CD4-positive, alpha-beta T cell treated with Interleukin-6 for 4 hours (primary cell): ENCODE results near the gene PDZRN3.
"Not testable (repeated sequence)": the region's sequence is repeated elsewhere in the genome, so short reads cannot be mapped to it uniquely, and the experiment has no call there.

Experiments used
- DNase-seq: peaks from one replicate; pipeline ENCODE4 v3.0.0-alpha.2; 2020; ENCODE audit warnings: mixed read lengths

PDZRN3 gene

DNA sequence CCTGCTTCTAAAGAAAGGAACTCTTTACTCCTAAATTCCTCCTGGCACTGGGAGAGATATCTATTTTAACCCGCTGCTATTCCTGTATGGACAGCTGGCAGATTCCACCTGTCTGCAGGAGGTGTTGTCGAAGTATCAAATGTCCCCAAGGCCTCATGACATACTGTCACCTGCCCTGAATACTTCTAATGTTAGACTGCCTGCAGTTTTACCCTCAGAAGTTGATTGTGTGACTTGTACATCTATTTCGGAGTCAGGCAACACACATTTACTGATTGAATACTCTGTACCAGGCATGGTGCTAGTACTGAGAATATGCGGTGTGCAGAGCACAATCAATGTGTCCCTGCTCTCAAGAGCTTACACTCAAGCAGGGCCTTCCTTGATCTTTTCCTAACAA is 38.6 kb downstream of the PDZRN3 start:
- no peak for DNase-seq

DNA sequence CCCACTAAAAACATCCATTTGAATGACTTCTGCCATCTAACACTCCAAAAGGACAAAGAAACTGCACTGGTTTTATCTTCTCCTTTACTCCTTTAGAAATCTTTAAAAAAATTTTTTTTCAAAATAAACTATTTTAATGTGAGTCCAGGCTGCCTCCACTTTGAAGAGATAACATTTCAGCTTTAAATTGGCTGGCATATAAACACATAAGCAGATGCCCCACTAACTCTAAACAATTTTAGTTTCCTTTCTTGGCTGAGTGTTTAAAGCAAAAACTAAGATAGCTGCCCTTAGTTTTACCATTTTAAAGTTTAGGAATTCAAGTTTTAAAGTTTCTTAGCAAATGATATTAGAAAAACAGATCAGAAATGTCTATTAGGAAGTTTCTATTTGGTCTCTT is 39.9 kb downstream of the PDZRN3 start:
- no peak for DNase-seq

DNA sequence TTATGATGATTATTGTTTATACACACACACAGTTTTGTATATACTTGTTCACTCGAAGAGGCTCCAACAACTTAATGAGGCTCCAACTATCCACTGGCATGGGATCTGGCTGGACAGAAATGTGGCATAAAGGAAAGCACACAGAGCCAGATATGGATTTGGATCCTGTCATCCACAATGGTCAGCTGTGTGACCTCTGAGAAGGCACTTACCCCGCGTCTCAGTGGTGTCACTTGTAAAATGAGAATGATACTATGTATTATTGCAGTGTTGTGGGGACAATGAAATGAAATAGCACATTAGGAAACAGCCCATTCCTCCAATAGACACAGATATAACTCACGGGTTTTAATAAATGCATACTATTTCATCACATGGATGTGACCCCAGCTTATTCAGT is 42.2 kb downstream of the PDZRN3 start:
- no peak for DNase-seq

DNA sequence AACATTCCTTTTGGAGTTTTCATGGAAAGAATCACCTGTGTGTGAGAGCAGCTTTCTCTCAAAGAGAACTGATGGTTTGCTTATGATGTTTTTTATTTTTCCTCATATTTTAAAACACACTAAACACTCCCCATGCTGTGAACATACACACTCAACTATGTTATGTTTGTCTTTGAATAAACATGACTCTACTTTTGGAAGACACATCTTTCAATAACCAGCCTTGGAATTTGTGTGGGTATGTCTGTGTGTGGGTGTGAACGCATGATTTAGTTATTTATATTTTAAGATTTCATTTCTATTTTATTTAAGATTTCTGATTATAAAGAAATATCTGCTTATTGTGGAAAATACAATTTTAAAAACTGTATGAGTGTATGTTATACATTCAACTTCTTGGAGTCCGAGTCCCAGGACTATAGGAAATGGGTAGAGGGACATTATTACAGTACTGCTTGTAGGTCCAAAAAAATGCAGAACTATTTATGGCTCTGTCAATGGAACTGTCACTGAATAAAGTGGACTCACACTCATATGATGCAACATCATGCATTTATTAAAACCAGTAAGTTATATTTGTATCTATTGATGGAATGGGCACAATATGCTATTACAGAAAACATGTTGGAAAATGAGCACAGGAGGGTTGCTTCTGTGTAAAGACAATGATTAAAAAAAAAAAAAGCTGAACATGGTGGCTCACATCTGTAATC is 43.5 kb downstream of the PDZRN3 start:
- no peak for DNase-seq

DNA sequence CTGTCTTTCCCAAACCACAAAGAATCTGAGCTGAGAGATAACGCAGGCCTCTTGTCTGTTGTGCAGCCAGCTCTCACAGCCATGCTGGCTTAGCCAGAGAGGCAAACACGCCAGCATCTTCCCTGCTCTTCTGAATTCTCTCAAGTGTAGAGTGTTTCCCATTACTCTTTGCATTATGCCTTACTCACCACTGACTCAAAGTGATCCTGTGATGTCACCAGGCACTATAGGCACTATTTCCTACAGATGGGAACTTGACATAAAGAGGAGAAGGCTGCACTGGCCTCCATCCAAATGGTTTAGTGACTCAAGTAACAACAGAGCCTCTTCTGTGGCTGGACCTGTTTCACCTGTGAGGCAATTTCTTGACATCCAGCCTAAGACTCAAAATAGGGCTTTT is 44.4 kb downstream of the PDZRN3 start:
- no peak for DNase-seq

DNA sequence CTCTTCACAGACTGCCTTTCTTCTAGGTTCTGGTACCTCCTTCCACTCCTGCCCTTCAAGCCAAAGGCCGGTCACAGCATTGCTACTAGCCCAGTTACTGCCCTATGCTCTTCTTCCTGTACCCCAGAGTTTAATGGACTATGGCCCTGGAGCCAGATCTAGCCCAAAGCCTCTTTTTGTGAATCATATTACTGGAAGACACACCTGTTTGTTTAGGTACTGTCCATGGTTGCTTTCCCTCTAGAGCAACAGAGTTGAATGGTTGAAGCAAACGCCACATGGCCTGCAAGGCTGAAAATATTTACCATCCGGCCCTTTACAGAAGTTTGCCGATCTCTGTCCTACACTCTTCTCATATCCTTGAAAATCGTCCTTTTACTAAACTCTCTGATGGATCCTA is 47.0 kb downstream of the PDZRN3 start:
- DNase-seq = no peak

DNA sequence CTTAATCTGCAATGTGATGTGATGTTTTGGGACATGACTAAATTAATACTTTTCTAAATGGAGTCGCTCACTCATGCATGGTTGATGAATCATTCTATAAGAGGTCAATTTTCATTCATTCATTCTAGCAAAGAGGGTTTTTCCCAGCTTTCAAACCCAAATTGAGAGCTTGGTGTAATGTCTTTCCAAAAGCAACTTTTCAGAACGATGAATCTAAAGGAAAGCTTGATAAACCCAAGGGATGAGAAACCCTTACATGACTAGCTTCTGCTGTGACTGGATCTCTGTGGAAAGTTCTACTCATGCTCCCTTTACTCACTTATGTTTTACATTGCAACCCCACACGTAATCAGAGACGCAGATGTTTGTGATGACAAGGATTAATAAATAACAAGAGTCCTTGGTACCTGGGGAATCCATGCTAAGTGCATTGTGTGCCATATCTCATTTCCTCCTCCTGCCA is 47.7 kb downstream of the PDZRN3 start:
- DNase-seq = no peak

DNA sequence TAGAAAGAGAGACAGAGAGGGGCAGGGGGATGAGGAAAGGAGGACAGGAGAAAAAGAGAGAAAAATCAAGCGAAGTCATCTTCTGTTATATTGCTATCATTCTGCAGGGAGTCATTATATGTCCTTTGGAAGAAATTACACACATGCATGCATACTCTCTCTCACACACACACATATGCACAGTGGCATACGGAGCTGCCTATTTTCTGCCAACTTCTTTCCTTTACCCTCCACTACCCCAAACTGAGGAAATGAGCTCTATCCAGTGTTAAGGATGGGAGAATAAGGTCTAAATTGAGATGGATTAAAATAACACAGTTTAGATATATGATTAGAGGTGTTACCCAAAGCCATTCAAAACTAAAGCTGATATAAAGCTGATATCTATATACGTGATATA is 48.8 kb downstream of the PDZRN3 start:
- DNase-seq = no peak

DNA sequence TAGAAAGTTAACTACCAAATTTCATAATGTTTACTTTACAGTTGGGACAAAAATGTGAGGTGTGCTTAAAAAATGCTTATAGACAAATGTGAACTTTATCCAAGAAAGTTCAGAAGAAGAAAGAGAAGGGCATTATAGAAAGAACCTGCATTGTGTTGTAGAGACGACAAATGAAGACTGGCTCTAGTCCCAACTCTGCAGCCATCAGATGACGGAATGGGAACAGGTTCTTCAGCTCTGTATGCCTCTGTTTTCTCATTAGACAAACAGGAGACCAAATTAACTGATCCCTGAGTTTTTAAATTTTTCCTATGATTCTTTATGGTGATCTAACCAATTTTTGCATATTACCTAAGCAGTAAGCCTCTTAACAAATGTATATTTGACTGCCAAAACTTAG is 49.2 kb downstream of the PDZRN3 start:
- DNase-seq = no peak

DNA sequence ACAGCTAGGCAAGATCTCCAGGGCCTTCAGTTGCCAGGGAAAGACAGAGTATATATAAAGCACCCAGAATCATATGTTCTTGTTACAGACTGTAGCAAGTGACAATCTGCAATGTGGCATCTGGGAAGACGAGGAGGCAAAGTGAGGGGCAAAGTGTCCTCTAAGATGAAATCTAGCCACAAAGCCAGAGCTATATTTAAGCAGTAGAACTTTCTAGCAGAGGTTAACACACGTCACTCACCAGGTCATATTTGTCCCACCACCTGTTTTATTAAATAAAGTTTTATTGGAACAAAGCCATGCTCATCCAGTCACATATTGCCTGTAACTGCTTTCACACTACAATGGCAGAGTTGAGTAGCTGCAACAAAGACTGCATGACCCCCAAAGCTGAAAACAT is 51.5 kb downstream of the PDZRN3 start:
- no peak for DNase-seq

DNA sequence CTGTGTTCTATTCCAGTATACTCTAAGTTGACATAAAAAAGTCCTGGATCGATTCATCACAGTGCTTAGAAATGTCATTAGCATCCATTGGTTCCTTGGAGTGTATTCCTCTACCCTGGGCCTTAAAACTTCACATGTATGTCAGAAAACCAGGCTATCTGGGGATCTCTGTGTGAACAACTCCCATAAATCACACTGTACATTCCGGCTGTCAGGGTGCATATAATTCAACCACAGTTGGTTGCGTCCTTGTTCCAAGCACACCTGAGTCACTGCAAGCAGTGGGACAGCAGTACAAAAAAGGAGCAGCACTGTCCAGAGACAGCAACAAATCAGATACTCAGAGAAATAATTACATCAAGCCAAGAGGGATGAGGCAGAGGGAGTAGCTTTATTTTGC is 52.4 kb downstream of the PDZRN3 start:
- DNase-seq = no peak

DNA sequence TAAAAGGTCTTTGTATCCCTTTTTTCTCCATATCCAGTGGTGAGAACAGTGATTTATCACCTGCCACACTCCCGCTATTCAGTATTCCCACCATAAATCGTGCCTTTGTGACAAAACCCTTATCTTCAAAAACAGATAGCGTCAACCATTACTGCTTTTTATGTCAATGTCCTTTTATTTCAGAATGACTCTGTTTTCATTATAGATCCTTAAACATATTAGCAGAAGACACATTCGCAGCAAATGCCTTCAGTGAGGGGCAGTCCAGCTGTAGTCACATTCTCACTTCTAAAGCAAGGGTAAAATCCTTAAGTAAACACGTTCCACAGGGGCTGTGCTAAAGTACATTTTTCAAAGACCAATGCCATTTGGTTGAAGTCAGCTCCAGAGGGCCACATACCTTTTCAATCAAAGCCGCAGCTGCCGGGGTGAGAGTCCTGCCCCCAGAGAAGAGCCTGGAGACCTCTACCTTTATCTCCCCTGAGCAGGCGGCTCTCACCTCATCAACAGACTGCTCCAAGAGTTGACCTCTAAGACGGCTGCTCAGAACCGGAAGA is 53.4 kb downstream of the PDZRN3 start:
- DNase-seq = no peak

DNA sequence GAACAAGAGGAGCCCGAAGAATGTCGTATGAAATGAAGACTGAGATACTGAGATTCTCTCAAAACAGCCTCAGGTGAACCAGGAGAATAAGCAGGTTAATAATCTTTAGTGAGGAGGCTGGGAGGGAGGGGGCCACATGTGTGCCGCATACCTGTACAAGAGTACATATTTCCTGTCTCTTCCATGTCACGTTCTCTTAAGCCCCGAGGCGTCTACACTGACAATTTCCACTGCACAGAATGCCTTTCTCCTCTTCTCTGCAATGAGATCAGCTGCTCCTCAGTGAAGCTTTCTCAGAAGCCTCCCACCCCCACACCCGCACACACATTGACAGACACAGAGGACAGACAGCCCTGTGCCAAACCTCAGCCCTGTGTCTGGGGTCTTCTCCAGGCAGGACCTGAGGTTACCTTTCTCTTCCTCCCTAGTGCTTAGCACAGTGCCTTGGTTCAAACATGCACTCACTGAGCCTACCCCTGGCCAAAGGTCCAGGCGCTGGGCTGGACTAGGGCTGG is 55.4 kb downstream of the PDZRN3 start:
- DNase-seq = no peak

DNA sequence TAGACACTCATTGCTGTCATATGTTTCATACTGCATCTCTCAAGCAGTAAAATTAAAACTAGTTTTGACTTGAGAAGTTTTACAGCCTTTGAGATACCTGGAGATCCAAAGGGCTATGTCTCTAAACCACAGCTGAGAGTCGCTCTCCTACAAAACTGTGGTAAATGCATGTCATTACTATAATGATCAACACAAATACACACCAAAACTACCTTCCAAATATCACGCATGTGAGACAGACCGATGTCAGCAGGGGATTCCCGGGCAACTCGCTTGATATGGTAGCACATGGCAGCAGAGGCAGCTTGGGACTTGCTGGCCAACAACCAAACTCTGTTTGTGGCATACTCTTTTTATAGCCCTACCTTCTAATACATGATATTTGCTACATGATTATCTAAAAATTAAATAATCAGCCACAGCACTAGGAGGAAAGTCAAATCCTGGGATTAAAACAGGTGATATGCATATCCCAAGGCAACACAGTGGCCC is 56.3 kb downstream of the PDZRN3 start:
- DNase-seq = no peak

DNA sequence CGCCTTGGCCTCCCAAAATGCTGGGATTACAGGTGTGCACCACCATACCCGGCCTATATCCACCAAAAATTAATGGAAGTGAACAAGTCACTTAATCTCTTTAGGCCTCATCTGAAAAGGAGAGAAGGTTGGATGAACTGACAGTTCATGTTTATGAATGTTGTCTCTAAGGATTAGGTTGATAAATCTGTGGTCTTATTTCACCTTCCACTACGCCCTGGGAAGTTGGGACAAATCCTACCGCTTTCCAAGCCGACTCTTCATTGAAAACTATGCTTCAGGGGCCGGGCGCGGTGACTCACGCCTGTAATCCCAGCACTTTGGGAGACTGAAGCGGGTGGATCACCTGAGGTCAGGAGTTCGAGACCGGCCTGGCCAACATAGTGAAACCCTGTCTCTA is 59.4 kb downstream of the PDZRN3 start:
- not testable (repeated sequence) for DNase-seq

DNA sequence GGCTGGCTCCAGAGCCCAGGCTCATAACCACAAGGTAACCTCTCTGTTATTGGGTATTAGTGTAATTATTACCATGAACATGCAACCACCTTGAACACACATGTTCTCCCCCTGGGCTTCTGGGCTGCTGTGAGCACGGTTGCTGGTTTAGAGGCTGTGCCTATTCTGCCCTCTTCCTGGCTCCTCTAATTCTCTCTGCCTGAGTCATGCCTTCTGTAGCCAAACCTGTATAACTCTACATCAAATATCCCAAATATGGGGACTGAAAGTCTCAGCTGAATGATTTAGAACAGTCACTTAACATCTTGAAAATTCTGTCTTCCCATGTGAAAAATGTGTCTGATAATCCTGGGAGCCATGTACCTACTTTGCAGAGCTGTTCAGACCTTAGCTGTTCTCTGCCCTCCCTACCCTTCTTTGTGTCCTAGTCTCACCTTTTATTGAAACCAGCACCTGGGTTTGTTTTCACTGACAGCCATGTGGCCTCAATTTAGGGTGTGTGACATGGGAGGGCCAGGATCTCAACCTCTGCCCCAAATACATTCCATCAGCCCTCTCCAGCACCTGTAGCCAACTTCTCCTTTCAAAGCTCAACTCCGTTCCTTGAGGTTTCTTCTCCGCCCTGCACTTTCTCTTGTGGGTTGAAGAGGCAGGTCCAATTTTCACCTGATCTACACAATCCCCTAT is 60.7 kb downstream of the PDZRN3 start:
- no peak for DNase-seq

DNA sequence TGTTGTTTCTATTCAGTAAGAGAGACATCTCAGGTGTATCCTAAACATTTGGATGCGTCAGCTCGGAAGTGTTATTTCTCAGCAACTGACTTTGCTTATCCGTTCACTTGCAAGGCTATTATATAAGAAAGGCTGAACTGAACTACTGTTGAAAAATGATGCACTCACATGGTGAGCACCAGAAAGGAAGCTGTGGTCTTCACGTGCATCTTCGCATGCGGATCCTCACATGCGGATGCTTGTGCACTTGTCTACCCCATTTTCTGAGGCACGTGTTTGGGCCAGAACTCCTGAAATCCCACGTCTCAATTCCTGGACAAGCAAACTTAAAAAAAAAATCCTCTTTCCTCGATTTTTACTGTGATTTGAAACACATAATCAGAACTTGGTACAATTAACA is 63.2 kb downstream of the PDZRN3 start:
- no peak for DNase-seq

DNA sequence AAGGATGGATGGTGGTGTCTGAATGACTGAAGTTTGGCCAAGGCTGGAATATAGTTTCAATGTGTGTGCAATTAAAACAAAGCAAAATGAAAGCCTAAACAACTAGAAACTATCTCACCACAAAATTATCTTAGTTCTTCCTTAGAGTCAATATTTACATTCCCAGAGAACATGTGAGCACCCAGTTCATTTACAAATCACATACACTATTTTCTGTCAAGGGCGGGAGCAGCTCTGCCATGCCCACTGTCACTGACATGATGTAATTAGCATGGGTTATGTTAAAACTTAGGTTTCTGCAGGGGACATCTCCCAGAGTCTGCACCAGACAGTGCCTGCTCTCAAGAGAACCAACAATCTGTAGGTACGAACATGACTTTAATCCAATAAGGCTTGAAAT is 65.0 kb downstream of the PDZRN3 start:
- no peak for DNase-seq

DNA sequence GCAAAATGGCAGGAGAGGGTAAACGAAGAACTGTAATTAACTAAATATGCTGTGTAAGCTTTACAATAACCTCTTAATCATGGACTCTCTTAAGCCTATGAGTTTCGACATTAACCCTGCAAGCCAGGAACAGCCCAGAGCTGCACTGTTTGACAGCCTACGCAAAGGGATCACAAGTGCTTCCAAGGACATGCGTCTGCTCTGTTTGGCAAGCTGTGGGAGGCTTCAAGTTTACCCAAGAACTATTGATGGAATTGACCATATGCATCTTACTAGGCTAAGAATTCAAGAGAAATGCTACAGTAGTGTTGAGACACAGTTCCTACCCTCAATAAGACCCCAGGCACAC is 66.0 kb downstream of the PDZRN3 start:
- no peak for DNase-seq

DNA sequence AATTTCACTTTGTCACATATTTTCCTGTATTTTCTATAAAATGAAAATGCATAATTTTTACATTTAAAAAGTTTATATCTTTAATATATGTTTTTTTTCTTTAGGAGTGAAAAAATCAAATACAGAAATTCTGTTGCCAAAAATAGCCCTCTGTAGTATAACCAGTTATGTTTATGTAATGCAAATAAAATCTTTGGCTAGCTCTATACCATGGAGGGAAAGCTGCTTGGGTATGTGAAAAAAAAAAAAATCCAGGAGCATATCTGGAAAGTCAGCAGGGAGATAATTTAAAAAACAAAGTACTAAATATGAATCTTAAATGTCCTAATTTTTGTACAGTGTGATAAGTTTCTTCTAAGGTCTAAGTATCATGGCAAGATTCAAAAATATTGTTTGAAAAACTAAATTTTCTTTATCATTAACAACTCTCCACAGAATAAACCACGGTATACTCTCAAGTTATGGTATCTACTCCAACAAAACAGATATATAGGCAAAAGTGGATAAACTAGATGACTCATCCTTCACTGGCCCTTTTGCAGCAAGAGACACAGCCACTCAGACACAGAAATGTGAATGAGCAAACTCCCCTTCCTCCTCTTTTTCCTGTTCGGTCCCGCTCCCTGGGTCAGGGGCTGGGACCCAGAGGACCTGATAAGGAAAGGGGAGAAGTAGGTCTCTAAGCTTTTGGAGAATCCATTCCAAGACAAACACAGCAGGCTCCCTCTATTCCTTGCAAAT is 66.6 kb downstream of the PDZRN3 start:
- DNase-seq = no peak

DNA sequence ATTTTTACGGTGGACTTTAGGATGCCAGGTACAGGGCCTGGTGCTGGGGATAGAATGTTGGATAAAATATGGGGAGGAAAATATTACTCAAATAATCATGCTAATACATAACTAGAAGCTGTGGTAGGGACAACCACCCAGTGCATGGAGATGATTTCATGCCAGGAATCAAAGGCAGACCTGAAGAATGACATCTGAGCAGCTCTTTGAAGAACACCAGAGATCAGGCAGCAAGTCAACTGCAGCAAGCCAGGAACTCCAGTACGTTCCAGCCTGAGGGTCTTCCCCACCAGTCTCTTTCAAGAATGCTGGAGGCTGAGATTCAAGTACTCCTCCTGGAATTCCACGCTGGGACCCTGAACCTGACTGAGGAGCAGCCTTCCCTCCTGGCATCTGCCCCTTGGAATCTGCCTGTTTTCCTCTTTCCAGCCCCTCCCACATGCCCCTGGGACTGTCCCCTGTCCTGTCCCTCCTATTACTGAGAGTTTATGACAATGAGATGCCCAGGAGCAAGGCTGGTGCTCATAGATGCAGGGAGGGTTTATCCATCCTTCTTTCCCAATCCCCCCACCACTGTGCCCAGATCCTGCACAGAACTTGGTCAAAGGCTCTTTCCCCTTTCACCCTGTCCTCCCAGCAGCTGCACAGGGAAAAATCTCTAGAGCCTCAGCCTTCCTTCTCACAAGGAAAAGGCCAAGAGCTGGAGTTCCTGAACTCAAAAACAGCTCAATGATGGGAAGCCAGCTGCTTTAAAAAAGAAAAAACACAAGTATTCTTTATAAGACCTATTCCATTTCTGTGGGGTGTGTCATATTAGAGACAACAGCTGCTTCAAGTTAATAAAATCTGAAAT is 68.0 kb downstream of the PDZRN3 start:
- no peak for DNase-seq

DNA sequence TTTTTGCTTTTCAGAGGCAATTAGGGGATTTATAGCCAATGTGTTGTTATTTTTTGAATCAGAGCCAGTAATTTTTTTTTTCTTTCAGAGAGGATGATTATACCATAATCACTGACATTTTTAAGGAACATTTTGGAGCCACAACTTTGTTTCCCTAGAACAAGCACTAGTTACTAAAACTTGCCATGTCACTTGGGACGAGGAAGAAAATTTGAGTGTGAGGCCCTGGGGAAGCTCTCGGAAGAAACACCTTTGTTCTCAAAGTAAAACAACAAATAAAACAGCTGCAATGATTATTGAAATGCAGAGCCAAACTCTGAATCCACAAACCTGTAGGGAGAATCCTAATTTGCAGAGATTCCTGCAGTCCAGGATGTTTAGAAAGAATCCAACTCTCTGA is 69.7 kb downstream of the PDZRN3 start:
- no peak for DNase-seq
